Caco-2 (cell line): ENCODE results near the gene SVOP. TPM values are rescaled to one million over a fixed set of nuclear protein-coding genes. Genes with fewer than 3 reads are reported as not detected.

ENCODE experiments used
- BruUV-seq: library from RNA; stranded (reverse); fragments of 400-500 nt; replicated peaks from 2 replicates; lab custom pipeline; 2021; lab: Mats Ljungman, UMichigan
- CTCF ChIA-PET: fragments of 300-600 bp; sonication (Branson Sonifier 250); formaldehyde crosslinking; loops from one replicate; lab custom pipeline; 2022; ENCODE audit warnings: antibody characterized with exemption; lab: Charles Lee
- POLR2A ChIA-PET: fragments of 300-600 bp; sonication (Branson Sonifier 250); formaldehyde crosslinking; loops from one replicate; lab custom pipeline; 2022; ENCODE audit warnings: antibody characterized with exemption; lab: Charles Lee
- DNase-seq, 2 experiments: peaks; one replicate each; pipeline versions ENCODE4 v3.0.0 to v3.0.0-alpha.2; 2020 to 2022
- H3K27me3 ChIP-seq: replicated peaks from 2 replicates; pipeline ENCODE4 v1.6.0; 2011; ENCODE audit warnings: low read length; ENCODE audit not compliant: control insufficient read depth, insufficient read depth
- H3K36me3 ChIP-seq: 2 replicates; pipeline ENCODE4 v1.5.1; 2011; ENCODE audit warnings: low read length; ENCODE audit not compliant: control insufficient read depth, insufficient read depth
- H3K4me1 ChIP-seq: fragments of 250-450 bp; sonication (Bioruptor Pico); 2 replicates; pipeline ENCODE4 v1.5.1; 2020; ENCODE audit warnings: mild to moderate bottlenecking
- H3K4me3 ChIP-seq: 2 replicates; pipeline ENCODE4 v1.5.1; 2011; ENCODE audit warnings: low read depth, mild to moderate bottlenecking, control low read depth, low read length
- H3K9me3 ChIP-seq: fragments of 250-450 bp; sonication (Bioruptor Pico); 2 replicates; pipeline ENCODE4 v1.5.1; 2020; ENCODE audit warnings: mild to moderate bottlenecking, moderate library complexity
- H3K27ac Mint-ChIP-seq: one replicate; pipeline ENCODE4 v1.8.0; 2022; ENCODE audit warnings: mixed read lengths; ENCODE audit not compliant: unreplicated experiment
- H3K27me3 Mint-ChIP-seq: one replicate; pipeline ENCODE4 v1.8.0; 2022; ENCODE audit warnings: mixed read lengths; ENCODE audit not compliant: insufficient read depth, unreplicated experiment
- H3K36me3 Mint-ChIP-seq: one replicate; pipeline ENCODE4 v1.8.0; 2022; ENCODE audit warnings: mild to moderate bottlenecking, mixed read lengths; ENCODE audit not compliant: insufficient read depth, unreplicated experiment
- H3K4me1 Mint-ChIP-seq: one replicate; pipeline ENCODE4 v1.8.0; 2022; ENCODE audit warnings: low read depth, mixed read lengths; ENCODE audit not compliant: unreplicated experiment
- H3K4me3 Mint-ChIP-seq: one replicate; pipeline ENCODE4 v1.8.0; 2022; ENCODE audit warnings: mild to moderate bottlenecking, moderate library complexity, mixed read lengths; ENCODE audit not compliant: unreplicated experiment
- H3K9me3 Mint-ChIP-seq: one replicate; pipeline ENCODE4 v1.8.0; 2022; ENCODE audit warnings: mixed read lengths; ENCODE audit not compliant: unreplicated experiment
- intact Hi-C: fragments of 100-400 bp; cut with micrococcal nuclease; formaldehyde crosslinking; loops from one replicate; pipeline ENCODE4 v1.10.0; 2022; ENCODE audit not compliant: unreplicated experiment
- total RNA-seq: library from RNA; stranded (reverse); gene quantifications from 2 replicates; pipeline ENCODE4 v1.2.3, GENCODE V29; 2022
- TF ChIP-seq, protein P1 (sequence below), 2 experiments: fragments of 200-600 bp in 1 of 2; IDR thresholded peaks; 1 replicate in 1 of 2; 2 replicates in 1 of 2; pipeline versions ENCODE4 v1.5.1 to v1.8.0; 2011 to 2022; ENCODE audit warnings: antibody characterized with exemption in 1 of 2, control low read depth in 1 of 2, inconsistent platforms in 1 of 2, low read depth in 1 of 2, low read length in 1 of 2, mild to moderate bottlenecking in 1 of 2, moderate library complexity in 1 of 2; ENCODE audit not compliant: insufficient read depth in 1 of 2, severe bottlenecking in 1 of 2, unreplicated experiment in 1 of 2

Gene SVOP
- total RNA-seq, 1 experiment from 2014 or later, result 0.09 TPM

DNA sequence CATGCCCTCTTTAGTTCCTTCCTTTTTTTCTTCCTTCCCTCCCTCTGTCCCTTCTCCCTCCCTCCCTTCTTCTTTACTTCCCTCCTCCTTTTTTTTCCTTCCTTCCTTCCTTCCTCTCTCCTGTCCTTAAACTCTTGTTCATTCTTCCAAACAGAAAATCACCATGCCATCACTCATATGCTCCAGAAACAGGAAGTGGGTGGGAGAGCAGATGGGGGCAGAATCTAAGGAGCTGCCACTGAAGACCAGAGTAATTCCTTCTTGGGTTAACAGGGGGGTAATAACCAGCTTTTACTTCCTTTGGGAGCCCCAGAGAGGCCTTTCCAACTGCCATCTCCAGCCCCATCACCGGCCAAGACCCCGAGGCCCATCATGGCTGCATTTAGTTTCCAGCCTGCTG is 51.2 kb downstream of the SVOP start:
- Mint-ChIP-seq H3K4me3 (no peak overlapping the region), H3K9me3 (no peaks in the 10 kb centered on the region), H3K36me3 (no peaks in the 10 kb centered on the region), H3K4me1 (no peaks in the 10 kb centered on the region), H3K27ac (no peak overlapping the region), H3K27me3 (no peaks in the 10 kb centered on the region)
- Histone ChIP-seq H3K4me1 (no peaks in the 10 kb centered on the region), H3K27me3 (no peaks in the 10 kb centered on the region), H3K9me3 (no peaks in the 10 kb centered on the region), H3K36me3 (no peaks in the 10 kb centered on the region), H3K4me3 (no peak overlapping the region)
- no peak for DNase-seq
- intact Hi-C loops, result loop anchor here (5.0 kb wide), 1 partner anchor 123 kb away; the partner anchor contains the start of gene ALKBH2
- ChIA-PET CTCF (interaction anchor here (0.7 kb wide), 1 partner anchor 11 kb away, joined by 3 read pairs; no protein-coding TSS in a partner anchor), POLR2A (no interaction called here)
- TF ChIP-seq, protein P1, sequence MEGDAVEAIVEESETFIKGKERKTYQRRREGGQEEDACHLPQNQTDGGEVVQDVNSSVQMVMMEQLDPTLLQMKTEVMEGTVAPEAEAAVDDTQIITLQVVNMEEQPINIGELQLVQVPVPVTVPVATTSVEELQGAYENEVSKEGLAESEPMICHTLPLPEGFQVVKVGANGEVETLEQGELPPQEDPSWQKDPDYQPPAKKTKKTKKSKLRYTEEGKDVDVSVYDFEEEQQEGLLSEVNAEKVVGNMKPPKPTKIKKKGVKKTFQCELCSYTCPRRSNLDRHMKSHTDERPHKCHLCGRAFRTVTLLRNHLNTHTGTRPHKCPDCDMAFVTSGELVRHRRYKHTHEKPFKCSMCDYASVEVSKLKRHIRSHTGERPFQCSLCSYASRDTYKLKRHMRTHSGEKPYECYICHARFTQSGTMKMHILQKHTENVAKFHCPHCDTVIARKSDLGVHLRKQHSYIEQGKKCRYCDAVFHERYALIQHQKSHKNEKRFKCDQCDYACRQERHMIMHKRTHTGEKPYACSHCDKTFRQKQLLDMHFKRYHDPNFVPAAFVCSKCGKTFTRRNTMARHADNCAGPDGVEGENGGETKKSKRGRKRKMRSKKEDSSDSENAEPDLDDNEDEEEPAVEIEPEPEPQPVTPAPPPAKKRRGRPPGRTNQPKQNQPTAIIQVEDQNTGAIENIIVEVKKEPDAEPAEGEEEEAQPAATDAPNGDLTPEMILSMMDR (IDR thresholded peaks at IDR 0.05; ENCODE audit: insufficient read depth in 1 of 2, low read depth in 1 of 2, low read length in 1 of 2, severe bottlenecking in 1 of 2, unreplicated experiment in 1 of 2), result no peak
- no TSS peak for BruUV-seq

DNA sequence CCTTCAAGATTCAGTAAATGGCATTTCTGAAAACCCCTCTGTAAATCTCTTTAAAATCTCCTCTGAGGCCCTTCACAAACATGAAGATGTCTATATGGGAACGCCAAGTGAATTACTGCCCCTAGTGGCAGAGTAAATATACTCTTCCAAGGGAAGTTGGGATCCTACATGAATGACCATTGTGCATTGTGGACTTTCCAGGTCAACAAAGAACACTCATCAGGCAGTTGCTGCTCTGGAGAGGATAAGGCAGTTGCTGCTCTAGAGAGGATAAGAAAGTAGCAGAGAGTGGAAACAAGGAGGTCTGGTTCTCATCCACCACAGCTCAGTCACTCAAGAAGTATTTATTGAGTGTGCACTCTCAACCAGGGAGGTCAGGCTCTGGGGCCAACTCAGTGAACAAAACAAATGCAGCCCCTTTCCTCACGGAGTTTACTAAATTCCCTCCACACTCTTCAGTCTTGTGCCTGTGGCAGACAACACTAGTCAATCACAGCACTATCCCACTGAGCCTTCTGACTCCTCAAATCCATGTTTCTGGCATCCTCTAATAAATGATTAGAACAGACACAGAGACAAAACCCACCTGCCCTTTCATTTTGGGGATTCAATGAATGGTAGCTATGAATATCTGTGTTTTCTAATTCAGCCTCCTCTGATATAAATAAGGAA is 52.9 kb downstream of the SVOP start:
- Mint-ChIP-seq H3K27ac (no peak overlapping the region), H3K4me3 (no peak overlapping the region), H3K9me3 (no peaks in the 10 kb centered on the region), H3K4me1 (no peaks in the 10 kb centered on the region), H3K36me3 (no peaks in the 10 kb centered on the region), H3K27me3 (no peaks in the 10 kb centered on the region)
- BruUV-seq, result no TSS peak
- TF ChIP-seq, protein P1 (IDR thresholded peaks at IDR 0.05; ENCODE audit: insufficient read depth in 1 of 2, low read depth in 1 of 2, low read length in 1 of 2, severe bottlenecking in 1 of 2, unreplicated experiment in 1 of 2), result peak; percentile 42 to 45
- Histone ChIP-seq H3K4me3 (no peak overlapping the region), H3K27me3 (no peaks in the 10 kb centered on the region), H3K4me1 (no peaks in the 10 kb centered on the region), H3K9me3 (no peaks in the 10 kb centered on the region), H3K36me3 (no peaks in the 10 kb centered on the region)
- intact Hi-C loops, result loop anchor here (5.0 kb wide), 1 partner anchor 124 kb away; the partner anchor contains the start of gene ALKBH2
- DNase-seq, result peak in 1 of 2 experiments; percentile 29
- ChIA-PET POLR2A (no interaction called here), CTCF (no interaction called here)

DNA sequence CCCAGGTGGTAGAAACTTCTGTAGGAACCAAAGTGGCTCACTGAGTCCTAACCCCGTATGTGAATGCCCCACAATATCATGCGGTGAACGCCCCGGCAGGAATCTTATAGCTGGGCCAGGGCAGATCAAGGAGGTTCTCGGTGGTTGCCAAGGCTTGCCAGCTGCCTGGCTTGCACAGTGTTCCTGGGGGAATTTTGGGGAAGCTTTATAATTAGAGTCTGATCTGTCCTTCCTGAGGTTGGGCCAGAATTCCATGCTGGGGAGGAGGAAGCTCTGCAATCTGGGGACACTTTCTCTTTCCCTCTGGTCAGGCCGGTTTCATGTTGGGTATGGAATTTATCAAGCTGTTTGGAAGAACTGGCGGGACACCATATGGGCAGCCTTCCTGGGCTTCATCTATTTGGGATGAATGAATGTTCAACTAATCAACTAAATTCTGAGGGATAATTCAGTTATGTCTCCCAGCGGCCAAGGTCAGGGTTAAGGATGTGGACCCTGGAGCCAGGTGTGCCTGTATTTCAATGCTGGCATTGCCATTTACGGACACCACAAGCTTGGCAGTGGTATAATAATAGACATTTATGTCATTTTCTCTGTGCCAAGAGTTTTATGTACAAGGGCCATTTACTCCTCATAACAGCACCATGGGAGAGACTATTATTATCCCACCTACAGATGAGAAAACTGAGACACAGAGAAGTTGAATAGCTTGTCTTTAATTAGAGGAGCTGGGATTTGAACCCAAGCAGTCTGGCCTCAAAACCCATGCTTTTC is 54.3 kb downstream of the SVOP start:
- Mint-ChIP-seq H3K27ac (no peak overlapping the region), H3K36me3 (no peaks in the 10 kb centered on the region), H3K9me3 (no peaks in the 10 kb centered on the region), H3K4me1 (no peaks in the 10 kb centered on the region), H3K27me3 (no peaks in the 10 kb centered on the region), H3K4me3 (no peak overlapping the region)
- H3K4me3 ChIP-seq, result no peak overlapping the region
- intact Hi-C loops, result loop anchor here (5.0 kb wide), 1 partner anchor 126 kb away; the partner anchor contains the start of gene ALKBH2
- no peaks in the 10 kb centered on the region for H3K27me3 ChIP-seq
- CTCF ChIA-PET, result interaction anchor here (1.0 kb wide), 1 partner anchor 17 kb away, joined by 3 read pairs; no protein-coding TSS in a partner anchor
- no peaks in the 10 kb centered on the region for H3K9me3 ChIP-seq
- no TSS peak for BruUV-seq
- no peaks in the 10 kb centered on the region for H3K4me1 ChIP-seq
- POLR2A ChIA-PET, result interaction anchor here (0.5 kb wide), 1 partner anchor 86 kb away, joined by 3 read pairs; no protein-coding TSS in a partner anchor
- TF ChIP-seq, protein P1 (IDR thresholded peaks at IDR 0.05; ENCODE audit: insufficient read depth in 1 of 2, low read depth in 1 of 2, low read length in 1 of 2, severe bottlenecking in 1 of 2, unreplicated experiment in 1 of 2), result no peak
- no peaks in the 10 kb centered on the region for H3K36me3 ChIP-seq
- DNase-seq, result no peak
